Body of pancreas (tissue), 4 donors: ENCODE measurements around the gene ESYT1.

ENCODE experiments used
- POLR2A ChIP-seq, 3 donors: fragments of 450-650 bp; IDR thresholded peaks; one replicate each; pipeline ENCODE4 v1.6.1; 2016; ENCODE audit warnings: antibody characterized with exemption in 3 of 3, mild to moderate bottlenecking in 2 of 3
- TF ChIP-seq, protein P1 (sequence below), 7 experiments: fragments of 450-650 bp in 4 of 7; fragments of 200-600 bp in 3 of 7; sonication (generic) in 3 of 7; IDR thresholded peaks; one replicate each; pipeline ENCODE4 v1.5.1; 2016 to 2019; ENCODE audit warnings: antibody characterized with exemption in 7 of 7

DNA sequence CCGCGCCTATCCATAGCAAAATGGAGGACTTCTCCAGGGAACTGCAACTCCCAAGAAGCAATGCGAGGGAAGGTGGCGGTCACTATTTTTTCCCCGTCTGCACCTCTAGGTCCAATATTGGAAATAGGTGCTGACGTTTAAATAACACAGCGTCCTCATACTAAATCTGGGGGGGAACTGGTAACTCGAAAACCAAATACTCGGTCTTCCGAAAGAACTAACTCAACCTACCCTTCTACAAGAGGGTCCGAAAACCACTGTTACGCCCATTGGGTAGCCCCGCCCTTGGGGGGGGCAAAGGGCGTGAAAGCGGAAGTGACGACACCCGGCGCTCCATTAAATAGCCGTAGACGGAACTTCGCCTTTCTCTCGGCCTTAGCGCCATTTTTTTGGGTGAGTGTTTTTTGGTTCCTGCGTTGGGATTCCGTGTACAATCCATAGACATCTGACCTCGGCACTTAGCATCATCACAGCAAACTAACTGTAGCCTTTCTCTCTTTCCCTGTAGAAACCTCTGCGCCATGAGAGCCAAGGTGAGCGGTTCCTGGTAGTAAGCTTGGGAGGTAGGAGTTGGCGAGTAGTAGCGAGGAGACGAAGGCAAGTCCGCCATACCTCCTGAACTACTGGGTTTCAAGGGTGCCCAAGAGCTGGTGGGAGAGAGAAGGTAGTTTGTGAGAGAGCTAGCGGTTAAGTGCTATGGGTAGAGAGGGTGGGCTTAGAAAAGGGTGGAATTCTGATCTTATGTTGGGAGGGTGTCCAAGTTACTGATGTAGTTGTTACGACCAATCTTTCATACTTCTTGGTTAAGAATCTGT lies 11.6 kb upstream of the ESYT1 start, which contains the start of gene RPL41:
- TF ChIP-seq, protein P1, sequence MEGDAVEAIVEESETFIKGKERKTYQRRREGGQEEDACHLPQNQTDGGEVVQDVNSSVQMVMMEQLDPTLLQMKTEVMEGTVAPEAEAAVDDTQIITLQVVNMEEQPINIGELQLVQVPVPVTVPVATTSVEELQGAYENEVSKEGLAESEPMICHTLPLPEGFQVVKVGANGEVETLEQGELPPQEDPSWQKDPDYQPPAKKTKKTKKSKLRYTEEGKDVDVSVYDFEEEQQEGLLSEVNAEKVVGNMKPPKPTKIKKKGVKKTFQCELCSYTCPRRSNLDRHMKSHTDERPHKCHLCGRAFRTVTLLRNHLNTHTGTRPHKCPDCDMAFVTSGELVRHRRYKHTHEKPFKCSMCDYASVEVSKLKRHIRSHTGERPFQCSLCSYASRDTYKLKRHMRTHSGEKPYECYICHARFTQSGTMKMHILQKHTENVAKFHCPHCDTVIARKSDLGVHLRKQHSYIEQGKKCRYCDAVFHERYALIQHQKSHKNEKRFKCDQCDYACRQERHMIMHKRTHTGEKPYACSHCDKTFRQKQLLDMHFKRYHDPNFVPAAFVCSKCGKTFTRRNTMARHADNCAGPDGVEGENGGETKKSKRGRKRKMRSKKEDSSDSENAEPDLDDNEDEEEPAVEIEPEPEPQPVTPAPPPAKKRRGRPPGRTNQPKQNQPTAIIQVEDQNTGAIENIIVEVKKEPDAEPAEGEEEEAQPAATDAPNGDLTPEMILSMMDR (IDR thresholded peaks at IDR 0.05) = peak in 3 of 7 experiments; percentile 12 to 28 (median 23)
- TF ChIP-seq POLR2A (IDR thresholded peaks at IDR 0.05) = peak; percentile 76 to 98 (median 97)
